IMR-90 (cell line): ENCODE measurements around the gene VWA8. TPM values are rescaled to one million over a fixed set of nuclear protein-coding genes. Genes with fewer than 3 reads are reported as not detected.

ENCODE experiments used
- ATAC-seq: fragments of 200-7000 bp; cut with Tn5 transposase; 2 replicates; pipeline ENCODE4 v1.9.1; 2020; ENCODE audit warnings: low read depth, mild to moderate bottlenecking, moderate library complexity
- BruUV-seq: library from RNA; stranded (reverse); fragments of 400-500 nt; replicated peaks from 2 replicates; lab custom pipeline; 2021; lab: Mats Ljungman, UMichigan
- CTCF ChIA-PET: fragments of 300-600 bp; formaldehyde crosslinking; extraction: SDS; loops from one replicate; lab custom pipeline; 2021; ENCODE audit warnings: antibody characterized with exemption; lab: Yijun Ruan, JAX
- POLR2A ChIA-PET: fragments of 300-600 bp; sonication (Branson Sonifier 250); formaldehyde crosslinking; loops from one replicate; lab custom pipeline; 2022; ENCODE audit warnings: antibody characterized with exemption; ENCODE audit not compliant: unreplicated experiment; lab: Charles Lee
- DNase-seq: peaks from one replicate; pipeline ENCODE4 v3.0.0; 2013
- H2AFZ ChIP-seq: replicated peaks from 2 replicates; pipeline ENCODE3; 2013; ENCODE audit warnings: low read length, mild to moderate bottlenecking; ENCODE audit not compliant: poor library complexity
- H2AK5ac ChIP-seq: 2 replicates; pipeline ENCODE4 v1.6.1; 2013; ENCODE audit warnings: low read depth, low read length, inconsistent platforms
- H2AK9ac ChIP-seq: replicated peaks from 2 replicates; pipeline ENCODE3; 2013; ENCODE audit warnings: mild to moderate bottlenecking, low read depth, low read length, moderate library complexity; ENCODE audit not compliant: poor library complexity
- H2BK120ac ChIP-seq: 2 replicates; pipeline ENCODE4 v1.6.1; 2013; ENCODE audit warnings: low read depth, low read length, inconsistent platforms
- H2BK15ac ChIP-seq: 3 replicates; pipeline ENCODE4 v1.6.1; 2013; ENCODE audit warnings: low read depth, low read length, inconsistent platforms
- H2BK20ac ChIP-seq: 2 replicates; pipeline ENCODE4 v1.6.1; 2013; ENCODE audit warnings: low read depth, mild to moderate bottlenecking, inconsistent platforms, low read length, moderate library complexity
- H2BK5ac ChIP-seq: 2 replicates; pipeline ENCODE4 v1.6.1; 2013; ENCODE audit warnings: mild to moderate bottlenecking, low read depth, low read length, inconsistent platforms; ENCODE audit not compliant: poor library complexity, severe bottlenecking
- H3K14ac ChIP-seq: replicated peaks from 2 replicates; pipeline ENCODE4 v1.6.1; 2013; ENCODE audit warnings: low read depth, low read length, inconsistent platforms
- H3K18ac ChIP-seq: 2 replicates; pipeline ENCODE4 v1.6.1; 2013; ENCODE audit warnings: low read depth, low read length, control low read depth
- H3K23ac ChIP-seq: 2 replicates; pipeline ENCODE4 v1.6.1; 2013; ENCODE audit warnings: low read depth, low read length, inconsistent platforms
- H3K27ac ChIP-seq: 2 replicates; pipeline ENCODE4 v1.5.1; 2013; ENCODE audit warnings: mild to moderate bottlenecking, control low read depth, low read length; ENCODE audit not compliant: insufficient read depth
- H3K27me3 ChIP-seq: 2 replicates; pipeline ENCODE4 v1.6.1; 2013; ENCODE audit warnings: low read length; ENCODE audit not compliant: control insufficient read depth, insufficient read depth
- H3K36me3 ChIP-seq: 2 replicates; pipeline ENCODE4 v1.6.1; 2013; ENCODE audit warnings: low read length, mixed read lengths; ENCODE audit not compliant: control insufficient read depth, insufficient read depth
- H3K4ac ChIP-seq: 2 replicates; pipeline ENCODE4 v1.6.1; 2013; ENCODE audit warnings: low read depth, low read length, inconsistent platforms
- H3K4me1 ChIP-seq: 2 replicates; pipeline ENCODE4 v1.6.1; 2013; ENCODE audit warnings: low read length, mixed read lengths; ENCODE audit not compliant: control insufficient read depth, insufficient read depth
- H3K4me2 ChIP-seq: 2 replicates; pipeline ENCODE4 v1.6.1; 2013; ENCODE audit warnings: low read depth, mild to moderate bottlenecking, control low read depth, low read length, moderate library complexity
- H3K4me3 ChIP-seq: 2 replicates; pipeline ENCODE4 v1.5.1; 2013; ENCODE audit warnings: low read depth, mild to moderate bottlenecking, control low read depth, low read length, moderate library complexity; ENCODE audit not compliant: insufficient read depth
- H3K56ac ChIP-seq: 2 replicates; pipeline ENCODE4 v1.6.1; 2013; ENCODE audit warnings: low read length, inconsistent platforms; ENCODE audit not compliant: insufficient read depth; ENCODE audit errors: extremely low read depth
- H3K79me1 ChIP-seq, 2 experiments: 2 replicates each; pipeline ENCODE4 v1.6.1; 2013; ENCODE audit warnings: low read length in 2 of 2, inconsistent platforms in 1 of 2, low read depth in 1 of 2
- H3K9ac ChIP-seq: 2 replicates; pipeline ENCODE4 v1.6.1; 2013; ENCODE audit warnings: low read depth, low read length, control low read depth
- H3K9me1 ChIP-seq: 2 replicates; pipeline ENCODE4 v1.6.1; 2013; ENCODE audit warnings: low read length, inconsistent platforms; ENCODE audit not compliant: insufficient read depth
- H3K9me3 ChIP-seq: 2 replicates; pipeline ENCODE4 v1.6.1; 2013; ENCODE audit warnings: low read length; ENCODE audit not compliant: control insufficient read depth, insufficient read depth
- H4K20me1 ChIP-seq: 2 replicates; pipeline ENCODE4 v1.6.1; 2013; ENCODE audit warnings: low read length, inconsistent platforms; ENCODE audit not compliant: insufficient read depth
- H4K5ac ChIP-seq: 2 replicates; pipeline ENCODE4 v1.6.1; 2013; ENCODE audit warnings: mild to moderate bottlenecking, low read depth, low read length, control low read depth
- H4K8ac ChIP-seq, 2 experiments: 2 replicates each; pipeline ENCODE4 v1.6.1; 2013; ENCODE audit warnings: low read depth in 2 of 2, low read length in 2 of 2, control low read depth in 1 of 2, inconsistent platforms in 1 of 2
- H4K91ac ChIP-seq: 2 replicates; pipeline ENCODE4 v1.6.1; 2013; ENCODE audit warnings: low read depth, low read length, inconsistent platforms; ENCODE audit not compliant: insufficient read depth
- BHLHE40 ChIP-seq: fragments of 150-350 bp; IDR thresholded peaks from 2 replicates; pipeline ENCODE4 v1.6.1; 2016; ENCODE audit warnings: mild to moderate bottlenecking, low read depth, low read length
- FOS ChIP-seq: fragments of 150-350 bp; IDR thresholded peaks from 2 replicates; pipeline ENCODE4 v1.6.1; 2016; ENCODE audit warnings: low read depth, low read length
- WGBS, 2 experiments: methylation state at CpG; one replicate each; pipeline versions ENCODE4 v1.1.5 to v1.1.7; 2013; ENCODE audit warnings: missing lambda C conversion rate in 2 of 2; ENCODE audit not compliant: insufficient read length in 1 of 2; ENCODE audit errors: extremely low coverage in 2 of 2; 5-methylcytosine and 5-hydroxymethylcytosine counted together
- dilution Hi-C: fragments of 300-500 bp; cut with HindIII; formaldehyde crosslinking; loops from one replicate; pipeline ENCODE4 v1.14.3; 2018; ENCODE audit warnings: low sequenced_read_pairs; ENCODE audit not compliant: unreplicated experiment
- in situ Hi-C: fragments of 300-500 bp; cut with MboI; formaldehyde crosslinking; loops from 3 replicates; pipeline ENCODE4 v1.14.3; 2019; ENCODE audit warnings: low sequenced_read_pairs, inconsistent platforms, mixed read lengths
- intact Hi-C: fragments of 100-400 bp; cut with micrococcal nuclease; formaldehyde crosslinking; loops from 2 replicates; pipeline ENCODE4 v1.10.0; 2022
- polyA plus RNA-seq, 3 experiments: library from polyadenylated mRNA; depleted of rRNA; stranded (reverse); fragments of >200 nt; gene quantifications; 2 replicates each; pipeline ENCODE4 v1.2.3, GENCODE V29; 2012; ENCODE audit warnings: low replicate concordance in 1 of 3
- total RNA-seq: library from RNA; depleted of rRNA; stranded (reverse); fragments of >200 nt; gene quantifications from 2 replicates; pipeline ENCODE4 v1.2.3, GENCODE V29; 2012
- TF ChIP-seq, protein P1 (sequence below): fragments of 150-350 bp; IDR thresholded peaks from 2 replicates; pipeline ENCODE4 v1.6.1; 2016; ENCODE audit warnings: low read depth, mild to moderate bottlenecking, low read length, moderate library complexity, borderline replicate concordance

The VWA8 gene
- total and polyA plus RNA-seq, 2 of the 4 experiments (the other 2 are of a cell fraction) = 5.9 to 18.3 TPM

DNA sequence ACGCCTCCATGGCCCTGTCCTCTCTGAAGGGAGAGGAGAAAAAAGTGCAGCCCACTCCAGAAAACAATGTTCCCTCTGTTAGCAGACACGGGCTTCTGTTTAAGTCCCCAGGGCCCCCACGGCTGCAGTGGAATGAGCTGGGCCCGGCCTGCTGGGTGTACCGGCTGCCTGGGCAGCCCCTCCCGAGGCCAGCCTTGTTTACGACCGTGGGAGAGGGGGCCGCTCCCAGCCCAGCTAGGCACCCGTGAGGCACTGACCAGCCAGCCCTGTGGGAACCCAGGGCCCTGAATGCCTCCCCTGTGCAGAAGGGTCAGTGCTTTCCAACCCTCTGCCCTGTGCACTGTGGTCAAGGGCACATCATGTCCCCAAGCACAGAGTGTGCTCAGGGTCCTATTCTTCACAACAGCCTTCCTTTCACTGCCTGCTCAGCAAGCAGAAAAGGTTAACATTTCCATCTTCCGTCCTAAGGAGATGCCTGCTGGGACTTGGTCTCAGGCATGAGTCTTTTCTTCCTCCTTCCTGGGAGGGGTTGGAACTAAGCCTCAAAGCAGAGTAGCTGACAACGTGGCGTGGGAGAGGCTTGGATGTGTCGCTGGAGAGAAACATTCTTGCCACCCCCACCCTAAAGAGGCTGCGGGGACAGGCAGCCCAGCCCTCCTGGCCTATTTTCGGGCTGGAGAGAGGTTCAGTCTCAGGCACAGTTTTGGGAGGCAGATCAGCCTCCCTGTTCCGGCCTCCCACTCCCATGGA lies 413.5 kb downstream of the VWA8 start:
- Histone ChIP-seq H2BK20ac (peak overlapping the region; percentile 23; the same call in 1 of the 2 replicates), H3K14ac (peak overlapping the region; percentile 62; the same call in 1 of the 2 replicates), H2BK15ac (no peak overlapping the region; the same call in 2 of the 3 replicates), H2BK5ac (no peak overlapping the region), H3K9ac (no peak overlapping the region), H4K20me1 (no peaks in the 10 kb centered on the region; the same call in 1 of the 2 replicates), H3K4ac (peak overlapping the region; percentile 19; the same call in 1 of the 2 replicates), H3K4me2 (no peak overlapping the region), H3K27me3 (no peaks in the 10 kb centered on the region; the same call in 1 of the 2 replicates), H3K23ac (peak overlapping the region; percentile 31; the same call in 1 of the 2 replicates), H4K91ac (no peak overlapping the region; the same call in 1 of the 2 replicates), H3K4me3 (no peak overlapping the region), H4K8ac (peak overlapping the region in 1 of 2 experiments; percentile 8; a peak in 1 of 4 replicates), H2BK120ac (peak overlapping the region; percentile 2; the same call in 1 of the 2 replicates), H3K27ac (no peak overlapping the region), H3K9me3 (peaks cover 2% of the 10 kb centered on the region; the same call in 1 of the 2 replicates), H2AK9ac (no peak overlapping the region), H2AK5ac (peak overlapping the region; percentile 47), H3K9me1 (peaks cover 9% of the 10 kb centered on the region), H3K36me3 (no peaks in the 10 kb centered on the region), H3K56ac (no peak overlapping the region), H4K5ac (no peak overlapping the region), H3K4me1 (peaks cover 12% of the 10 kb centered on the region), H3K79me1 (no peaks in the 10 kb centered on the region), H2AFZ (peak overlapping the region; percentile 26), H3K18ac (no peak overlapping the region)
- ATAC-seq = no peak
- whole genome bisulfite sequencing, 2 experiments = 40% methylated on average over 3 of the region's 17 CpGs; no CpG with 5 or more reads in 1 of the 2 experiments
- no peak for DNase-seq
- TF ChIP-seq FOS (no peak), BHLHE40 (no peak)
- TF ChIP-seq, protein P1, sequence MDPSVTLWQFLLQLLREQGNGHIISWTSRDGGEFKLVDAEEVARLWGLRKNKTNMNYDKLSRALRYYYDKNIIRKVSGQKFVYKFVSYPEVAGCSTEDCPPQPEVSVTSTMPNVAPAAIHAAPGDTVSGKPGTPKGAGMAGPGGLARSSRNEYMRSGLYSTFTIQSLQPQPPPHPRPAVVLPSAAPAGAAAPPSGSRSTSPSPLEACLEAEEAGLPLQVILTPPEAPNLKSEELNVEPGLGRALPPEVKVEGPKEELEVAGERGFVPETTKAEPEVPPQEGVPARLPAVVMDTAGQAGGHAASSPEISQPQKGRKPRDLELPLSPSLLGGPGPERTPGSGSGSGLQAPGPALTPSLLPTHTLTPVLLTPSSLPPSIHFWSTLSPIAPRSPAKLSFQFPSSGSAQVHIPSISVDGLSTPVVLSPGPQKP = no peak
- dilution Hi-C loops (no loop called here), in situ Hi-C loops (no loop called here), intact Hi-C loops (no loop called here)
- POLR2A ChIA-PET = no interaction called here
- no TSS peak for BruUV-seq
- CTCF ChIA-PET = no interaction called here
